GM19463 (cell line): ENCODE data around the gene HAND2.

ENCODE experiments used
- ATAC-seq: cut with Tn5 transposase; IDR thresholded peaks from one replicate; pipeline ENCODE4 v1.9.1; 2021; ENCODE audit warnings: mild to moderate bottlenecking, moderate library complexity; ENCODE audit not compliant: unreplicated experiment

Gene HAND2

GRCh38 chr4:173536808-173537429 lies 6.9 kb upstream of the HAND2 start:
- no peak for ATAC-seq

DNA sequence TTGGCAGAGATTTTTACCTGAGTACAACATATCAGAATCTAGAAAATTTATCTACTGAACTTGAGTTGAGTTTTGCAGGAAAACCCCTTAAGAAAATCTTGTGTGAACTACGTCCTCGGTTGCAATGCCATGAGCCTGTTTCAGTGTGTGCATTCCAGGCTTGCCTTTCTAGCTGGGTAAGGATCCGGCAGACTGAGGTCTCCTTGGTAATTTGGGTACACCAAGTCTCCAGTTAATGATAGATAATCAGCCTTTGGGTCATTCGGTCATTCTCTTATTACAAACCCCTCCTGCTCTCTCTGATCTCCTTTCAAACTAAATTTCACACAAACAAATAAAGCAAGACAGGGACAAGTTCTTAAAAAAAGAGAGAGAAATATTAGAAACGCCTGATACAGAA lies 5.9 kb upstream of the HAND2 start:
- no peak for ATAC-seq

DNA sequence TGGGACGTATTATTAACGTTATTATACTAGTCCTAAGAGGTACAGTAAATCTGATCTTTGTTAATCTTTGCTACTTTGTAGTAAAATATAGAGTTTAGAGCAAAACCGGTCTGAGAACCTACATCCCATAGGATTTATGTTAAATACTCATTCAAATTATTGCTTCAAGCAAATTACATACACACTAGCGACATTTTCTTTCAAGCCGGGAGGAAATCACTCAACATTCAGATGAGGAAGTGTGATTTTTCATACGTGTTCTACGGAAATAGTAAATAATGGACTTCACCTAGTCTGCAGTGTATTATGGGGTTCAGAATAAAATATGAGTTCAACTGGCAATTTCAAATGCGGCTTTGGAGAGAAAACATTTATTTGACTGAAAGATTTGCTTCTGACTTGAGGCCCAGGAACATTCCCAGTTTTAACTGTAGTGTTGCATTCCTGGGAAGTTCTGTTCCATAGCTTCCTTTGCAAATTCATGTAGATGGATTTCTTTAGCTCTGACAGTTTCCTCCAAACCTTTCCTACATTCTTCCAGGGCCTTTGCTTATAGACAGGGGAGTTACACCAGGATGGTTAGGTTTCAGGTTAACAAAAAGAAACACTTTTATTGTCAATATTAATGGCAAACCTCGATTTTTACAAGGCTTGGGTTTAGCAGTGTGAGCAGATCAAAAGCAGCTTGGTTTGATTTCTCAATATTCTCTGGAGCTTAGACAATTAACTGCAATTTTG lies 5.3 kb upstream of the HAND2 start:
- ATAC-seq: no peak

DNA sequence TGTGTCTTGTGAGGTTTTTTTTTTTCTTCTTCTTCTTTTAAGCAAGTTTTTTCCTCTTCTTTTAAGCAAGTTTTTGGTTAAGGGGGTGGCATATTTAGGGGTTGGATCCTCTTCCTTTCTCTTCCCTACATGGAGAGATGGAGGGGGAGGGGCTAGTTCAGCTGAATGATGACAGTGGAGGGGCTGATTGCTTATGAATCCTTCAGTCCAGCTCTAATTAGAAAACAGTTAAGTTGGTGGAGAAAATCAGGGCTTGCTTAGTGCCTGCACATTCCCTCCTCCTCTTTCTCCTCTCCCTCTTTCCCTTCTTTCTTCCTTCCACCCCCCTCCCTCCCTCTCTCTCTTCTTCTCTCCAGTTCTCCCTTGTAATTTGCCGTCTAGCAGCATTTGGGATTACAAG lies 4.4 kb upstream of the HAND2 start:
- no peak for ATAC-seq

GRCh38 chr4:173532725-173533511 lies 2.9 kb upstream of the HAND2 start:
- no peak for ATAC-seq

DNA sequence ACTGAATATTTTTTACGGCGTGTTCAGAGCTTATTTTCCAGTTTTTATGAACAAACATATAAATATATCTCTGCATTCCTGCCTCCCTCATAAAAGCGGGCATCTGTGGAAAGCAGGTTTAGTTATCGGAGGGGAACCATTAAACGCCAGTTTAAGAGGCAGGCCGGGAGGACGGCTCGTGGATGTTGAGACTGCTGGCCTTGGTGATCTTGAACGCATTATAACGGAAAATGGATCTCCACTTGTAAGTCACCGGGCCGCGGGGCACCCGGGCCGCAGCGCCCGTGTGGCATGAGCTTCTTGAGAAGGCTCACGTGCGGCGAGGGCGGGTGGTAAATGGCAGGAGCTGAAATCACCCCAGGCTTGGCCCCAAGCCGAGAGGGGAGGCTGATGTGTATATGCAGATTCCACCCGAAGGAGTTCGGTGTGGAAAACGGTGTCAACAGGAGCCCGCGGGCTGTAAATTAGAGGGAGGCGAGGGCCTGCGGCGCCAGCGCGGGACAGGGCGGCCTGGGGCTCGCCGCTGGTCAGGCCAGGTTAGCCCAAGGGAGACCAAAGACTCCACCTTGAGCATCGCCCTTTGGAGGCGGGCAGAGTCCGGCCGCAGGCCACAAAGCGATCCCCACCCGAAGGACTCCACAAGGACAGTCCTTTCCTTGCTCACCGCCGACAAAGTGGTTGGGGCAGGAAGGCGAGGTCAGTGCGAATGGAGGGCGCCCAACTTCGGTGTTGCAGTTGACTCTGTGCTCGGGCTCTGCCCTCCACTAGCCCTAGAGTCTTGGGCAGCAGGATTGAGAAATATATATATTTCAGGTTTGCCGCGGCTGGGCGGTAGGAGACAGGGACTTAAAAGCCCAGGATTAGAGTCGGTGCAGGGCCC lies 1.3 kb upstream of the HAND2 start:
- no peak for ATAC-seq

- no peak for ATAC-seq
These were observed 477 bp upstream of the HAND2 start for GRCh38 chr4:173530326-173531085.

- ATAC-seq: no peak
These were observed 1.4 kb downstream of the HAND2 start for GRCh38 chr4:173528378-173529321.

DNA sequence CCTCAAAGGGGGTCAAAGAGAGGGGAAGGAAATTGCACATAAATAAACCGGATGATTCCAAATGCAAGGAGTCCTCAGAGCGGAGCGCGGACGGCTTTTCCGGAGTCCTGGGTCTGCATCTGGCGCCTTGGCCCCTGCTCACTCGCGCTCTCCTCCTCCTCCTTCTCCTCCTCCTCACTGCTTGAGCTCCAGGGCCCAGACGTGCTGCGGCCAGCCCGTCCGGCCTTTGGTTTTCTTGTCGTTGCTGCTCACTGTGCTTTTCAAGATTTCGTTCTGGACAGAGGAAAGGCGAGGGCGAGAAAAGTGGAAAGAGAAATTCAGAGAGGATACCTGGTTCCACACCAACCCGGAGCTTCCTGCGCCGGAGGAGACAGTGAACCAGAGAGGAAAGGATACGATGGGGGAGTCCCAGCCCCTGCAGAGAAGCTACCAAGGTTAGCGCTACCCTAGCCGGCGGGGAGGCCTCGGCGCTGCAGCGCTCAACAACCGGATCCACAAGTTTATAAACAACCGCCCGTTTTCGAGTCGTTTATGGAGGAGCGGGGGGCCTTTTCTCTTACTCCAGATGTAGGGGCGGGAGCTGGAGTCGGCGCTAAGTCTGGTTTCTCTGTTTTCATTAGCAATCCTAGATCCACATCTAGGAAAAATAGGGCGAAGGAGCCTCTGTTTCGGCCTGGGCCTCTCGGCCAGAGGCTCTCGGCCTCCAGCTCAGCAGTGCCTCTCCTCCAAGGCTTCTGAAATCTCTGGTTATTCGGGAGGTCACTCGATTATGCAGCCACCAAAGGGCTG lies 2.7 kb downstream of the HAND2 start:
- no peak for ATAC-seq

- ATAC-seq: no peak
These were observed 3.3 kb downstream of the HAND2 start for GRCh38 chr4:173526724-173527102.

DNA sequence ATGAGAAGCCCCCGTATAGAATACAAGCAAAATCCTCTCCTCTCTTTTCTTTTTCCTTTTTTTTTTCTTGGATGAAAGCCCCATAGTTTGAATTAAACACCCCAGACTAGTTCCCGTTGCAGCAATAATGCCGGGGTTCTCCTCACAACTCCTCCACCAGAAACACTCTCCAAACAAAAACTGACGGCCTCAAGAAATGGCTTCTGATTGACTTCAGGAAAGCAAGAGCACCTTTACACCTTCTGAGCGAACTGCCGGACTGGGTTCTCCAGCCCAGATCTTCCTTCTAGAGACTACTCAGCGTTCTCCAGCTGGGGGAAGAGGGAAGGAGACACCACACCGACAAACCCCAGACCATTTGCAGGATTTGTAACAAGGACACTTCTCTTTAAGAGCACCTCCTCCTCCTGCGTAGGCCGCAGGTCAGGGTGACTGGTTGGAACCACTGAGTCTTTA lies 4.0 kb downstream of the HAND2 start:
- ATAC-seq: no peak

GRCh38 chr4:173525118-173526011 lies 4.7 kb downstream of the HAND2 start:
- no peak for ATAC-seq

DNA sequence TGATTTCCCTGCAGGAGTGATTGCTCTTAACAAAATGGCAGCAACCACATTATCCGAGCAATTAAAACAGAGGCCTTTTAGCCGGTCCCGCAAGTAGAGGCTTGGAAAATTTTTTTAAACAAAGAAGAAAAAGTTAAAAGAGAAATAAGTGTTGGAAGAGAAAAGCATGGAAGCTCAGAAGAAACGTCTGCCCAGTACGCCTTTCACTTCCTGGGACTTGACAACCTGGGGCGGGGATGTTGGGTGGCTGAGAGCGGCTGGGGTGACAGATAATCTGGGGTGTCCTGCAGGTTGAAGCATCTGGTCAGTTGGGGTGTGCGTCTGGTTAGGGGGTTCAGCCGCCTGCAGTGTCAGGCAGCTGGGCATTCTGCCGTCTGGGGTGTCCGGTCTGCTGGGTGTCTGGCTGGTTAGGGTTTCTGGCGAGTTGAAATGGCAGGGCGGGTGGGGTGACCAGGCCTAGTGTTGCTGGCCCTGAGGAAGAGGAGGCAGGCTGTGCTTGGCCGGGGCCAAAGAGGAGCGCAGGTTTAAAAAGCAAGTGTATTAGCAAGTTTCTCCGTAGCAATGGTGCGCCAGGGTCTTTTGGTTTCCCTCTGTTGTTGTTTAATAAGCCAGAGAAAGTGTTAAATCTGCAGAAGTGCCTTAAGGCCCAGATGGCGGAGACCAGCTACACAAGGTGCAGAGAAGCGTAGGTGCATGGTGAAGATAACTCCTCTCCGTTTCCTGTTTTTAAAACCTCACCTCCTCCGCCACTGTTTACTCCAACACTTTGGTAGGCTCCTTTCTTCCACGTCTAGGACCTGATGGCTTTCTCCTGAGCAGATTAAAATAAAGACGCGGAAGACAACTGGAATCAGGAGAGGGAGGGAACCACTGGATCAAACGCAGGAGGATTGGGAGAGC lies 5.6 kb downstream of the HAND2 start:
- no peak for ATAC-seq

DNA sequence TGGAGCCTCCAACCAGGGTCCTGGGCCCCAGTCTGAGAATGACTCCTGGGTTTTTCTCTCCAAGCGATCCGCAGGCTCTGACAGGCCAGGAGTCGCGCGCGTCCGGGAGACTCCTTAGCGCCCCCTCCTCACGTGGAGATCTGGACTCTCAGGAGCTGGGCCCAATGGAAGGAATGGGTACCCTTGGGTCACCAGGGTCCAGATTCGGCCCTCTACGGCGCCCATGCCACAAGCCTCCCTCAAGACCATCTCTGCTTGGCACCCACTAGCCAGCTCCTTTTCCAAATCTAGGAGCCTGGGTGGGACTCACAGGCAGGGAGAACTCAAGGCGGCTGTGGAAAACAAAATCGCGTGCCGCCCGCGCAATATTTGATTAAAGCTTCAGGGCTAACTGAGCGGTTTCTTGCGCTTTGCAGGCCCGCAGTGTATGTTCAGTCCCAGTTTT lies 7.1 kb downstream of the HAND2 start:
- no peak for ATAC-seq

DNA sequence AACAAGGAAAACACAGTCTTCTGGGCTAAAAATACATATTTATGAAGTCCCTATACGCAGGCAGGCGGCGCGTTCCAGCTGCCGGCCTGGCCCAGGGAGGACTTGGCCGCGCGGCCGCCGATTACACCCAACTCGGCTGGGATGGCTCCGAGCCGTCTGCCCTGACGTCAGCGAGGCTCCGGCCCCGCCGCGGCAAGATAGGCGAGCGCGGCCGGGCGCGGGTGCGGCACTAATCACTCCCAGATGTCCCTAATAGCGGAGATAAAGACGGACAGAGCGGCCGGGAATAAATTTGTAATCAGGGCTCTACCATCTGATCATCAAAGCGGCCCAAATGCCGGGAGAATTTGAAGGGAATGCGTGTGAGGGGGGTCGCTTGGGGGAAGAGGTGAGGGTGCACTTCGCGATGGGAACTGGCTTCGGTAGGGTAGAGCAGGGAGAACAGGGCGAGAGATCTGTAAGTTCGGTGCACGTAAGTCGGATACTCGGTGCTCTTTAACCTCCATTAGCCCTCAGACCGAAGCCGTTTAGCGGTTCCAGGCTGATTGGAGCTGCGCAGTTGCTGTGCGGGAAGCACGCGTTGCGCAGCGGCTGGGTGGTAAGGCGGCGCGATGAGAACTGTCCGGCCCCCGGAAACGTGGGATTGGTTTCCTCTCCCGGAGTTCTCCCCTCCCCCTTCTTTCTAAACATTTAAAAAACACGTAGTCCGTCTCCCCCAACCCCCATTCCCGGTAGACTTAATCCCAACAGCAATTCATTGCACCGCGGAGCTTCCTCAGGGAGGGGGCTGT lies 7.7 kb downstream of the HAND2 start:
- ATAC-seq: no peak
